Aorta (tissue), 5 donors: ENCODE data around the gene MORF4L1. TPM values are rescaled to one million over a fixed set of nuclear protein-coding genes. Genes with fewer than 3 reads are reported as not detected.
A peak's percentile ranks its signal among the peaks of the same experiment; 100 is the strongest.
"Not testable (repeated sequence)": the region's sequence is repeated elsewhere in the genome, so short reads cannot be mapped to it uniquely, and the experiment has no call there.

Experiments used
- ATAC-seq: fragments of 200-7000 bp; cut with Tn5 transposase; one replicate; pipeline ENCODE4 v1.9.1; 2022; ENCODE audit warnings: moderate library complexity; ENCODE audit not compliant: low FRiP score
- DNase-seq, 2 donors: peaks; one replicate each; pipeline ENCODE4 v3.0.0-alpha.2; 2020
- H3K27ac ChIP-seq, 2 donors: one replicate each; pipeline ENCODE4 v1.5.1; 2013; ENCODE audit warnings: low read length in 2 of 2, mild to moderate bottlenecking in 2 of 2, moderate library complexity in 2 of 2, control low read depth in 1 of 2, inconsistent platforms in 1 of 2, low read depth in 1 of 2
- H3K27me3 ChIP-seq, 2 donors: one replicate each; pipeline ENCODE4 v1.6.1; 2013; ENCODE audit warnings: control low read depth in 1 of 2, low read length in 1 of 2, mild to moderate bottlenecking in 1 of 2, moderate library complexity in 1 of 2; ENCODE audit not compliant: insufficient read depth in 2 of 2, control insufficient read depth in 1 of 2
- H3K36me3 ChIP-seq, 2 donors: one replicate each; pipeline ENCODE4 v1.6.1; 2013; ENCODE audit warnings: control low read depth in 1 of 2, low read length in 1 of 2, mild to moderate bottlenecking in 1 of 2; ENCODE audit not compliant: insufficient read depth in 2 of 2, control insufficient read depth in 1 of 2
- H3K4me1 ChIP-seq, 2 donors: one replicate each; pipeline ENCODE4 v1.6.1; 2013; ENCODE audit warnings: low read length in 2 of 2, control low read depth in 1 of 2, mild to moderate bottlenecking in 1 of 2, moderate library complexity in 1 of 2; ENCODE audit not compliant: insufficient read depth in 2 of 2, control insufficient read depth in 1 of 2
- H3K4me3 ChIP-seq, 2 donors: one replicate each; pipeline ENCODE4 v1.5.1; 2013; ENCODE audit warnings: low read length in 2 of 2, control low read depth in 1 of 2, mild to moderate bottlenecking in 1 of 2
- H3K9me3 ChIP-seq: one replicate; pipeline ENCODE4 v1.6.1; 2013; ENCODE audit warnings: mild to moderate bottlenecking, low read length; ENCODE audit not compliant: control insufficient read depth
- WGBS, 2 donors: extraction: QIAGEN DNeasy Blood & Tissue Kit; methylation state at CpG; one replicate each; pipeline ENCODE4 v1.1.7; 2013; 5-methylcytosine and 5-hydroxymethylcytosine counted together
- intact Hi-C, 2 donors: fragments of 100-400 bp; cut with DNase I; formaldehyde crosslinking; loops; one replicate each; pipeline versions ENCODE4 v1.14.2 to v1.15.0; 2022
- polyA plus RNA-seq, 2 donors: library from polyadenylated mRNA; stranded (reverse); fragments of 200-250 nt; gene quantifications; one replicate each; pipeline ENCODE4 v1.2.3, GENCODE V29; 2013
- total RNA-seq, 2 donors: library from RNA; stranded (reverse); fragmentation: NEBNext Ultra II Directional; extraction: Animal tissue kit (Norgen Biotek cat#: 25700); gene quantifications; one replicate each; pipeline ENCODE4 v1.2.1, GENCODE V29; 2021
- donor health status: healthy with polysubstance abuse.
- donor health status: Bipolar disorder and iron deficiency.
- donor health status: DM: no; HTN: no; CAD: no.
- donor health status: DM: no; HTN: no; CAD: no.
- donor health status: DM: yes; HTN: yes; CAD: no.

The MORF4L1 gene
- total and polyA plus RNA-seq, 4 donors = 363 to 868 (median 429) TPM

GRCh38 chr15:78868366-78868765 is 4.3 kb upstream of the MORF4L1 start:
- H3K27me3 ChIP-seq = no peaks in the 10 kb centered on the region
- WGBS, 2 donors = 93 to 94% methylated on average over 3 of the region's 3 CpGs
- no peak overlapping the region for H3K27ac ChIP-seq
- intact Hi-C loops = no loop called here
- no peaks in the 10 kb centered on the region for H3K4me1 ChIP-seq
- no peaks in the 10 kb centered on the region for H3K36me3 ChIP-seq
- DNase-seq = no peak
- H3K4me3 ChIP-seq = no peak overlapping the region
- ATAC-seq = no peak
- no peaks in the 10 kb centered on the region for H3K9me3 ChIP-seq

DNA sequence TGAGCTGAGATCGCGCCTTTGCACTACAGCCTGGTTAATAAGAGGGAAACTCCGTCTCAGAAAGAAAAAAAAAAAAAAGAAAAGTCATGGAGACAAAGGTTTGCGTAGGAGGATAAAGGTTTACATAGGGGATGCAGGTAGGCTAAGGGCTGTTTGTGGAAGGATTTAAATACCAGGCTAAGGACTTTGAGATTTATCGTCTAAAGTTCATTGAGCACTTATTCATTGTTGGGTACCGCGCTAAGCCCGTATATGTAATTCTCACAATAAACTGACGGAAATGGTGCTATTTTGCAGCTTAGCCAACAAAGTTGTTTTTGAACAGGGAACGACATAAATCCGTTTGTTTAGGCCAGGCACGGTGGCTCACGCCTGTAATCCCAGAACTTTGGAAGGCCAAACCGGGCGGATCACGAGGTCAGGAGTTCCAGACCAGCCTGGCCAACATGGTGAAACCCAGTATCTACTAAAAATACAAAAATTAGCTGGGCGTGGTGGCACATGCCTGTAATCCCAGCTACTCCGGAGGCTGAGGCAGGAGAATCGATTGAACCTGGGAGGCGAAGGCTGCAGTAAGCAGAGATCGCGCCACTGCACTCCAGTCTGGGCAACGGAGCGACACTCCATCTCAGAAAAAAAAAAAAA is 1.1 kb upstream of the MORF4L1 start:
- H3K36me3 ChIP-seq, H3K27me3 ChIP-seq, H3K4me3 ChIP-seq, H3K27ac ChIP-seq, H3K9me3 ChIP-seq, H3K4me1 ChIP-seq, ATAC-seq, DNase-seq: not testable (repeated sequence)
- 80 to 81% methylated on average over 24 of the region's 24 CpGs for WGBS, 2 donors
- intact Hi-C loops = loop anchor here (10.0 kb wide), 1 partner anchor 117 kb away; no protein-coding TSS in a partner anchor

GRCh38 chr15:78872972-78873792 is 492 bp downstream of the MORF4L1 start:
- DNase-seq (peak; percentile 88 to 93), ATAC-seq (peak; percentile 90)
- Histone ChIP-seq H3K27ac (peak overlapping the region; percentile 97 to 99), H3K9me3 (no peaks in the 10 kb centered on the region), H3K4me1 (peaks cover 0 to 3% of the 10 kb centered on the region in 2 donors), H3K27me3 (no peaks in the 10 kb centered on the region), H3K36me3 (no peaks in the 10 kb centered on the region), H3K4me3 (peak overlapping the region; percentile 61 to 94)
- 0% methylated on average over 66 to 75 of the region's 75 CpGs for WGBS, 2 donors
- intact Hi-C loops = loop anchor here (10.0 kb wide), 1 partner anchor 118 kb away; no protein-coding TSS in a partner anchor

GRCh38 chr15:78873793-78874765 is 1.4 kb downstream of the MORF4L1 start:
- Histone ChIP-seq H3K27me3 (no peaks in the 10 kb centered on the region), H3K4me1 (peaks cover 0 to 3% of the 10 kb centered on the region in 2 donors), H3K36me3 (no peaks in the 10 kb centered on the region), H3K9me3 (no peaks in the 10 kb centered on the region), H3K27ac (peak overlapping the region; percentile 97 to 99), H3K4me3 (peak overlapping the region; percentile 61 to 94)
- 0 to 1% methylated on average over 38 of the region's 38 CpGs for WGBS, 2 donors
- DNase-seq (peak; percentile 63 to 82), ATAC-seq (no peak)
- intact Hi-C loops = loop anchor here (10.0 kb wide), 1 partner anchor 119 kb away; no protein-coding TSS in a partner anchor

- ATAC-seq (no peak), DNase-seq (peak in 1 of 2 donors; percentile 69)
- H3K27ac ChIP-seq = peak overlapping the region in 1 of 2 donors; percentile 58
- no peaks in the 10 kb centered on the region for H3K36me3 ChIP-seq
- H3K27me3 ChIP-seq = no peaks in the 10 kb centered on the region
- H3K4me1 ChIP-seq = peaks cover 0 to 3% of the 10 kb centered on the region in 2 donors
- intact Hi-C loops = loop anchor here (5.0 to 10.0 kb wide), 2 partner anchors 63 to 121 kb away; partner anchors contain the start of gene ADAMTS7 (in 1 of the 2)
- 34 to 46% methylated on average over 22 of the region's 22 CpGs for WGBS, 2 donors
- H3K9me3 ChIP-seq = no peaks in the 10 kb centered on the region
- H3K4me3 ChIP-seq = peak overlapping the region; percentile 61 to 94
Observed at GRCh38 chr15:78875107-78875914, 2.6 kb downstream of the MORF4L1 start.

GRCh38 chr15:78876954-78877353 is 4.3 kb downstream of the MORF4L1 start:
- 70 to 76% methylated on average over 14 of the region's 14 CpGs for WGBS, 2 donors
- not testable (repeated sequence) for ATAC-seq, H3K27me3 ChIP-seq, H3K9me3 ChIP-seq, H3K4me1 ChIP-seq, DNase-seq, H3K36me3 ChIP-seq, H3K27ac ChIP-seq
- H3K4me3 ChIP-seq = peak overlapping the region in 1 of 2 donors; percentile 23
- intact Hi-C loops = loop anchor here (5.0 to 10.0 kb wide), 2 partner anchors 65 to 122 kb away; partner anchors contain the start of gene ADAMTS7 (in 1 of the 2)

DNA sequence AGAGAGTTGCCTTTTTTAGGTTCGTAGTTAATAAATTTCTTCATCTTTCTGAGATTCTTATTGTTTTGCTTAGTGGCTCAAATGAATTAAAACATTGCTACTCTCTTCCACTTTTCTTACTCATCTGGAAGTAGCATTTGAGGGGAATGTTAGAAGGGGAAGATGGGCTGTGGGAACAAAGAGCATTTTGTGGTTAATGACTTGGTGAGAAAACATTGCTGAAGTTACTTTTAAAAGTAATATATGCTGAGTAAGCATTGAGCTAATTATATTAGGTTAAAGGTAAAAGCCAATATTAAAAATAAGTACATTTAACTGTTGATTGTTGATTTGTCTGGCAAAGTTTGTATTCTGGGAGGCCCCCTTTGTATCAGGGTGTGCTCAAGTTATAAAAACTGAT is 5.7 kb downstream of the MORF4L1 start:
- H3K4me1 ChIP-seq = peaks cover 0 to 3% of the 10 kb centered on the region in 2 donors
- intact Hi-C loops = loop anchor here (5.0 to 10.0 kb wide), 2 partner anchors 66 to 124 kb away; partner anchors contain the start of gene ADAMTS7 (in 1 of the 2)
- no peaks in the 10 kb centered on the region for H3K27me3 ChIP-seq

More for the DNA sequence above, 5.7 kb downstream of the MORF4L1 start:
- ATAC-seq = no peak
- Histone ChIP-seq H3K27ac (no peak overlapping the region), H3K9me3 (no peaks in the 10 kb centered on the region), H3K36me3 (no peaks in the 10 kb centered on the region), H3K4me3 (no peak overlapping the region)
- DNase-seq = no peak
- 4 to 8% methylated on average over 1 of the region's 1 CpG for WGBS, 2 donors
